ENCODE results near the gene TAC4.

DNA sequence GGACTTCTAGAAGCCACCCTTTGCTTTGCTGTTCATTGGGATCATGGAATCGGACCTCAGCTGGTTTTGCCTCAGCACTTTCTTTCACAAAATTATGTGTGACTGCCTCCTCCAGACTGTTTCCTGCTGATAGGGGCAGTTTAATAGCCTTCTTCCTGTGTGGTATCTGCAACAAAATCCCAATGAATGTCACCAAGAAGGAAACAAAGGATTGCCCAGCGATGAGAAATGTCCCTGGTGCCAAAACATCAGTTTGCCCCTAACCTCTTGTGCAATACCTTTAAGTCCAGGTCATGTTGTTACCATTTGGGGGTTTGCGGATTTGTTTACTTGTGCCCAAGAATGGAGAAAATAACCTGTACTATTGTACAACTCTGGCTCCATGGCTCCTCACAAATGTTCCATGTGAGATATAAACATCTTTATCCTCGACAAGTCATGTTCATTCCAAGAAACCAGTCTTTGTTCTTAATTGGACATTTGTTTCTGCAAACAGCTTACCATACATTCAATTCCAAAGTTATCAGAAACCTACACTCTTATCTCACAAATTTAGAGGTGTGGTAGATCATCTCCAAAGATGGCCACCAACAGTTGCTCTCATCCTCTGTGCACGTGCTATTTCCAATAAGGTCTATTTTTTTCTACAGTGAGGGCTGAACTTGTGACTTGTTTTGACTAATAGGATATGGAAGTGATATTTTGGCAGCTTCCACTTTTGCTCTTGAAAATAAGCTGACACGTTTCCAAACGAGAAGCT is 14.8 kb downstream of the TAC4 start:
- TF ChIP-seq, protein P1, sequence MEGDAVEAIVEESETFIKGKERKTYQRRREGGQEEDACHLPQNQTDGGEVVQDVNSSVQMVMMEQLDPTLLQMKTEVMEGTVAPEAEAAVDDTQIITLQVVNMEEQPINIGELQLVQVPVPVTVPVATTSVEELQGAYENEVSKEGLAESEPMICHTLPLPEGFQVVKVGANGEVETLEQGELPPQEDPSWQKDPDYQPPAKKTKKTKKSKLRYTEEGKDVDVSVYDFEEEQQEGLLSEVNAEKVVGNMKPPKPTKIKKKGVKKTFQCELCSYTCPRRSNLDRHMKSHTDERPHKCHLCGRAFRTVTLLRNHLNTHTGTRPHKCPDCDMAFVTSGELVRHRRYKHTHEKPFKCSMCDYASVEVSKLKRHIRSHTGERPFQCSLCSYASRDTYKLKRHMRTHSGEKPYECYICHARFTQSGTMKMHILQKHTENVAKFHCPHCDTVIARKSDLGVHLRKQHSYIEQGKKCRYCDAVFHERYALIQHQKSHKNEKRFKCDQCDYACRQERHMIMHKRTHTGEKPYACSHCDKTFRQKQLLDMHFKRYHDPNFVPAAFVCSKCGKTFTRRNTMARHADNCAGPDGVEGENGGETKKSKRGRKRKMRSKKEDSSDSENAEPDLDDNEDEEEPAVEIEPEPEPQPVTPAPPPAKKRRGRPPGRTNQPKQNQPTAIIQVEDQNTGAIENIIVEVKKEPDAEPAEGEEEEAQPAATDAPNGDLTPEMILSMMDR (IDR thresholded peaks at IDR 0.05), result no peak
- TF ChIP-seq ZFX (IDR thresholded peaks at IDR 0.05; ENCODE audit: borderline replicate concordance), result no peak
